ENCODE data around the gene POLD1. TPM values are rescaled to one million over a fixed set of nuclear protein-coding genes. Genes with fewer than 3 reads are reported as not detected.

The POLD1 gene
- total RNA-seq, 1 donor from 2014 or later: 39.5 TPM

DNA sequence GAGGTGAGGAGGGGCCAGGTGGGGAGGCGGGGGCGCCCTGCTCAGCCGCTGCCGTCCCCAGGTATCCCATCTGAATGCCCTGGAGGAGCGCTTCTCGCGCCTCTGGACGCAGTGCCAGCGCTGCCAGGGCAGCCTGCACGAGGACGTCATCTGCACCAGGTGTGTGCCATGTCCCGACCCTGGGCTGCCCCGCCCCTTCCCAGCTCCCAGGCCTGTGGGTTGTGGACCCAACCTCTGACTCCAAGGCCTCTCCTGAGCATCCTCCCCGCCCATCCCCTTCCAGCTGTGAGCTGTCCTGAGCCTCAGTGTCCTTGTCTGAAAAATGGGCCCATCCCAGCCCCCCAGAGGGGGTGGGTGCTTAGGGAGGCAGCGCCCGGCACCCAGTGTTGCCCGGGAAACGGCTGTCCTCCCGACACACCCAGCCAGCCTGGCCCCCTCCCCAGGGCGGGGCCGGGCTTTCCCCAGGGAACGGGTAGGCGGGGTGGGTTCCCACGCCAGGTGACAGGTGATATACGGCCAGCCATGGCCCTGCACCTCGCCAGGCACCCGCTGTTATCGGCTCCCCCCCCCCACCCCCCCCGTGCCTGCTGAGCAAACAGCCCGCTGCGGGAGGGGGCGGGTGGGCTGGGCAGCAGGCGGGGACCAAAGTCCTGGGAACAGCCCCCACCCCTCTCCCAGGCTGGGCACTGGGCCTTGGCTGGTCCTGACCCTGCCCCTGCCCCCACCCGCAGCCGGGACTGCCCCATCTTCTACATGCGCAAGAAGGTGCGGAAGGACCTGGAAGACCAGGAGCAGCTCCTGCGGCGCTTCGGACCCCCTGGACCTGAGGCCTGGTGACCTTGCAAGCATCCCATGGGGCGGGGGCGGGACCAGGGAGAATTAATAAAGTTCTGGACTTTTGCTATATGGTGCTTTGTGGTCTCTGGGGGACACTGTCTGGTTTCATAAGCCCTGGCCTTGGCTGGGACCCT lies 33.2 kb downstream of the POLD1 start:
- no peak for DNase-seq (ENCODE audit: low read depth in 2 of 2)

DNA sequence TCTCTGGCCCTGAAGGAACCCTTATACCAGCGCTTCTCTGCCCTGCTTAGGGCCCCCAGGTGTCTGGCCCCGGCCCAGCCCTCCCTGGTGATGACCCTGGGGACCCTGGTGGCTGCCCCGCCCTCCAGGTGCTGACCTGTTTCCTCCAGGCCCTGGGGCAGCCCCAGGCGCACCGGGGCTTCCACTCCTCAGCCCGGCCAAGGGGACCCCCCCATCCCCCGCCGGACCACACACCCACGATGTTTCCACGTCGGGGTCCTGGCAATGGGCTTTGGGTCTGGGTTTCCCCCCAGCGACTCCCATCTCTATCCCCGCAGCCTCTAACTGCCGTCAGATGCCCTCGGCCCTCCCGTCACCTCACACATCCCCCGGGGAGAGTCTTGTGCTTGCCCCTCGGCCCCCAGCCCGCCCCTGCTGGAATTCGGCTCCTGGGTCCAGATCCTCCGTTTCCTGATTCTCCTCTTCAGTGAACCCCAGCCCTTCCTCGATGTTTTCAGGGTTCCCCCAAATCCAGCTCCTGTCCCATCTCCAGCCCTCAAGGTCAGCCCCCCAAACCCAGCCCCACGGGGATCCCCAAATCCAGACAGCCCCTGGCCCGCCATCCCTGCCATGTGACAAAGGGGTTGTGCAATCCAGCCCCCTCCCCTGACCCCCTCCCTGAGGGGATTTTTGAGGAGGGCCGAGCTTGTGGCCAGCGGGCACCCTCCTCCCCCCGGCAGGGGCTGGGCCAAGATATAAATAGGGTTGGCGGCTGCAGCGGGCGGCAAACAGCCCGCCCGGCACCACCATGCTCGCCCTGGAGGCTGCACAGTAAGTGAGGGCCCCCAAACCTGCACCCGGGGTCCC lies 34.3 kb downstream of the POLD1 start, which contains the start of gene SPIB:
Gene SPIB, plus strand, starts transcription at position 763 of the 846 bp plus-strand sequence. Its CDS starts 25 bp downstream, at position 788.
- DNase-seq (ENCODE audit: low read depth in 2 of 2): no peak

DNA sequence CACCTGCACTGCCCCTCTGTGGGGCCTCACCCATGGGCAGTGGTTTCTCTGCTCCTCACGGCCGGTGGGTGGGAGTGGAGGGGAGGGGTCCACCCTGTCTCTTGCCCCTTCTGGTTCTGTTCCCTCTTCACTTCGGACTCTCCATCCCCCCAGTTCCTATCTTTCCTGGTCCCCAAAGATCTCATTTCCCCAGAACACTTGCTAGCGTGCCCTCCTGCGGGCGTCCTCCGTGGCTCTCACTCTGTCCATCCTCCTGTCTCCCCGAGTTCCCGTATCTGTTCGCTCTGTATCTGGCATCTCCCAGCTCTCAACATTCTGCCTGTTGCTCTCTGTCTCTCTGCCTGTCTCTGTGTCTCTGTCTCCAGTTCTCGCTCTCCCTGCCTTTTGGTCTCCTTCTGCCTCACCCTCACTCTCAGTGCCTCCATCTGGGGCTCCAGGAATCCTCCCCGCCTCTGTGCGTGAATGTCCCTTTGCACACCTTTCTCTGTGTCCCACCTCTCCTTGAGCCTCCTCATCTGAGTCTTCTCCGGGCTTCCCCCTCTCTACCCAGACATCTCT lies 35.0 kb downstream of the POLD1 start:
- DNase-seq (ENCODE audit: low read depth in 2 of 2): no peak

DNA sequence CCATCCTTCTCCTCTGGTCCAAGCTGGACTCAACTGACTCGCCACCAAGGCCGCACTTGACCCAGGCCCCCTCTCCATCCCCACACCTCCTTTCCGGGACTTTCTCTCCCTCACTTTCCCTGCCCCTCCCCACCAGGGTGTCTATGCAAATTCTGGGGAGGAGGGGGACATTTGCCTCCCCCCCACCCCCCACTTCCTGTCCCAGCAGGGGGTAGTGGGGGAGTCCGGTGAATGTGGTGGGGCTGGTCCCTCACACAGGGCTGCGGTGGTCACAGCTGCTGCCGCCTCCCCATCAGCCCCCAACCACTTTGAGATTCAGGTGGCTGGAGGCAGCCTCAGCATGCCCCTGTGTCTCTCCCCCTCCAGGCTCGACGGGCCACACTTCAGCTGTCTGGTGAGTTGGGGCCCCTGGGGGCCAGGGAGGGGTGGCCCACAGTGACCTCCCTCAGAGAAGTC lies 35.5 kb downstream of the POLD1 start:
- DNase-seq (ENCODE audit: low read depth in 2 of 2): no peak

DNA sequence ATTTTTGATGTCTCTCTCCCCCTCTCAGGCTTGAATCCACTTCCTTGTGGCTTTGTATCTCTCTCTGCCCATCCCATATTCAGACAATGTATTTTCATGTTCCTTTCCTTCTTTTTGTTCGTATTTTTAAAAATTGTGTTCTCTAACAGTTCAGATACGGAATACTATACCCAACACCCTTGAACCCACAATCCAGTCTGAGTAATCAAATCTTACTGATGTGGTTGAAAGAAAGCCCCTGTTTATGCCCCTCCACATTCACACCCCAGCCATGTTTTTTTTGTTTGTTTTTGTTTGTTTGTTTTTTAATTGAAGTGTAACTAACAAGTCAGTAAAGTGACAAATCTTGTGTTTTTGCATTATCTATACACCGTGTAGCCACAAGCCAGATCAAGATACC lies 36.0 kb downstream of the POLD1 start:
- no peak for DNase-seq (ENCODE audit: low read depth in 2 of 2)

DNA sequence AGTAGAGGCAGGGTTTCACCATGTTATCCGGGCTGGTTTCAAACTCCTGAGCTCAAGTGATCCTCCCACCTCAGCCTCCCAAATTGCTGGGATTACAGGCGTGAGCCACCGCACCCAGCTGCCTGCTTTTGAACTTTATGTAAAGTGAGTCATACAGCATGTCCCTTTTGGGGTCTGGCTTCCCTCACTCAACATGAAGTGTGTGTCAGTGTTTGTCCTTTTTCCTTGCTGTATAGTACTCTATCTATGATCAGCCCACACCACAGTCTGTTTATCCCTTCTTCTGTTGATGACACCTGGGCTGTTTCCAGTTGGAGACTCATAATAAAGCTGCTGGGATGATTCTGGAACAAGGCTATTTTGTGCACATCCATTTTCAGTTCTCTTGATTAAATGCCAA lies 36.7 kb downstream of the POLD1 start:
- no peak for DNase-seq (ENCODE audit: low read depth in 2 of 2)

DNA sequence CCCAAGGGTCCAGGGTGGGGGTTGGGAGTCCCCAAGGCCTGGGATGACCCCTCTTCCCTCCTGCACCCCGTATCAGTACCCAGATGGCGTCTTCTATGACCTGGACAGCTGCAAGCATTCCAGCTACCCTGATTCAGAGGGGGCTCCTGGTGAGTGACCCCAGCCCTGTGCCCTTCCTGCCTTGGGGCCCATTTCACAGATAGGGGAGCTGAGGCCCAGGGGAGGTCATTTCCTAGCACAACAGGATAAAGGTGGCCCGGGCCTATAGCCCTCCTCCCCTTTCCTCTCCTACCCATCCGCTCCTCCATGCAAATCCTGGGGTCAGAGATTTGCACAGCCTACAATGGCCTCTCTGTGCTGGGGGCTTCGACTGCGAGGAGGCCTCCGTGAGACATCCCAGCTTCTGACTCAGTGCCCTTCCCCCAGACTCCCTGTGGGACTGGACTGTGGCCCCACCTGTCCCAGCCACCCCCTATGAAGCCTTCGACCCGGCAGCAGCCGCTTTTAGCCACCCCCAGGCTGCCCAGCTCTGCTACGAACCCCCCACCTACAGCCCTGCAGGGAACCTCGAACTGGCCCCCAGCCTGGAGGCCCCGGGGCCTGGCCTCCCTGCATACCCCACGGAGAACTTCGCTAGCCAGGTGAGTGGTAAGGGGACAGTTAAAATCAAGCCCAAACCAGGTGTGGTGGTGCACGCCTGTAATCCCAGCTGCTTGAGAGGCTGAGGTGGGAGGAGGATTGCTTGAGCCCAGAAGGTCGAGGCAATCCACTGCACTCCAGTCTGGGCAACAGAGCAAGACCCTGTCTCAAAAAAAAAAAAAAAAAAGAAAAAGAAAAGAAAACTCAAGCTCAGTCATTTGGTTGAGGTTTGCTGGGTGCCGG lies 38.5 kb downstream of the POLD1 start:
- DNase-seq (ENCODE audit: low read depth in 2 of 2): no peak

DNA sequence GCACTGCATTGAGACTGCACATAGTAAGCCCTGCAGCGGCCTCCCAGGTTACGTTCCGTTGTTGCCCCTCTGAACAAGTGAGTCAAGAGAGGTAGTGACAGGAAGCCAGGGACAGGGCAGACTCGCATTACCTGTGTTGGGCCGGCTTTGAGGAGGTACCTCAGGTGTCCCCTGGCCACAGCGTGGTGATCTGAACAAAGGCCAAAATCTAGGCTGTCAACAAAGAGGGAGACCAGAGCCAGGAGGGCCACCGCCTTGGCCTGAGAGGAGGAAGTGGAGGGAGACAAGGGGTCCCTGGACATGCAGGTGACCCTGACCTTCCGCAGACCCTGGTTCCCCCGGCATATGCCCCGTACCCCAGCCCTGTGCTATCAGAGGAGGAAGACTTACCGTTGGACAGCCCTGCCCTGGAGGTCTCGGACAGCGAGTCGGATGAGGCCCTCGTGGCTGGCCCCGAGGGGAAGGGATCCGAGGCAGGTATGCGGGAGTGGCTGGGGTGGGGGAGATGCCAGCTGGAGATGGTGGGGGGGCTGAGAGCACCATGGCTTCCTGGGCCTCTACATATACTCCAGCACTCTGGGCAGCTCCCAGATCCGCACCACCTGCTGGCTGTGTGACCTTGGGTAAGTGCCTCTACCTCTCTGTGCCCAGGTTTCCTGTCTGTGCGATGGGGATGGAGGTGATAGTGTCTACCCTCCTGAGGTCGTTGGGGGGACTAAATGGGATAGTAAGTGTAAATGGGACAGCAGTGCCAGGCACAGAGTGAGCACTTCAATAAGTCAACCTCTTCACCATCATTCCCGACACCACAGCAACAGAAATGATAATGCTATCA lies 39.3 kb downstream of the POLD1 start:
- no peak for DNase-seq (ENCODE audit: low read depth in 2 of 2)

DNA sequence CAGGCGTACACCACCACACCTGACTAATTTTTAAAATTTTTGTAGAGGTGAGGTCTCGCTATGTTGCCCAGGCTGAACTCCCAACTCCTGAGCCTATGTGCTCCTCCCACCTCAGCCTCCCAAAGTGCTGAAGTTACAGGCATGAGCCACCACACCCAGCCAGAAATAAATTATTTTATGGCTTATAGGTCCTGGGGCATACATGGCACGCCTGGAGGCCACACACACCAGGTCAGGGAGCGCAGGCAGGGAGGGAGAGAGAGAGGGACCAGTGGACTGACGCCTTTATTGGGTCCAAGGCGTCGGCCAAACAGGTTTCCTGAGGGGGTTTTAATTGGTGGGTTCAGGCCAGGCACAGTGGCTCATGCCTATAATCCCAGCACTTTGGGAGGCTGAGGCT lies 41.4 kb downstream of the POLD1 start:
- no peak for DNase-seq (ENCODE audit: low read depth in 2 of 2)

DNA sequence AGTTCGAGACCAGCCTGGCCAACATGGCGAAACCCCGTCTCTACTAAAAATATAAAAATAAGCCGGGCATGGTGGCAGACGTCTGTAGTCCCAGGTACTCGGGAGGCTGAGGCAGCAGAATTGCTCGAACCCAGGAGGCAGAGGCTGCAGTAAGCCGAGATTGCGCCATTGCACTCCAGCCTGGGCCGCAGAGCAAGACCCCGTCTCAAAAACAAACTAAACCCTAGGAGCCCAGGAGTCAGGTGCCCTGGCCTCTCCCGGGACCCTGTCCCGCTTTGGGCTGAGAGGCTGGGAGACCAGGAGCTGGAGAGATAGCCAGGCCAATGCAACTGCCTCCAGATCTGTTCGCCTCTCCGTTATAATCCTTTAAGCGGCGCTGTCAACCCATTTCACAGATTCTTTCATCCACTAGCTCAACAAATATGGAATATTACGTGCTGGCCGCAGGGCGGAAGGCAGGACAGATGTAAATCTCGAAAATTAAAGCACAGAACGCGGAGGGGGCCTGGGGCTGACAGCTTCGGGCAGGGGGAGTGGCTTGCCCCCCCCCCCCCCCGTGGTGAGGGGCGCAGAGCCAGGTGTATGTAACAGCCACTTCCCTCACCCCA lies 43.3 kb downstream of the POLD1 start:
- no peak for DNase-seq (ENCODE audit: low read depth in 2 of 2)

DNA sequence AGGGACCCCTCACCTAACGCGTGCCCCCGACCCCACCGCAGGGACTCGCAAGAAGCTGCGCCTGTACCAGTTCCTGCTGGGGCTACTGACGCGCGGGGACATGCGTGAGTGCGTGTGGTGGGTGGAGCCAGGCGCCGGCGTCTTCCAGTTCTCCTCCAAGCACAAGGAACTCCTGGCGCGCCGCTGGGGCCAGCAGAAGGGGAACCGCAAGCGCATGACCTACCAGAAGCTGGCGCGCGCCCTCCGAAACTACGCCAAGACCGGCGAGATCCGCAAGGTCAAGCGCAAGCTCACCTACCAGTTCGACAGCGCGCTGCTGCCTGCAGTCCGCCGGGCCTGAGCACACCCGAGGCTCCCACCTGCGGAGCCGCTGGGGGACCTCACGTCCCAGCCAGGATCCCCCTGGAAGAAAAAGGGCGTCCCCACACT lies 43.9 kb downstream of the POLD1 start:
- DNase-seq (ENCODE audit: low read depth in 2 of 2): peak in 1 of 2 donors; percentile 64

DNA sequence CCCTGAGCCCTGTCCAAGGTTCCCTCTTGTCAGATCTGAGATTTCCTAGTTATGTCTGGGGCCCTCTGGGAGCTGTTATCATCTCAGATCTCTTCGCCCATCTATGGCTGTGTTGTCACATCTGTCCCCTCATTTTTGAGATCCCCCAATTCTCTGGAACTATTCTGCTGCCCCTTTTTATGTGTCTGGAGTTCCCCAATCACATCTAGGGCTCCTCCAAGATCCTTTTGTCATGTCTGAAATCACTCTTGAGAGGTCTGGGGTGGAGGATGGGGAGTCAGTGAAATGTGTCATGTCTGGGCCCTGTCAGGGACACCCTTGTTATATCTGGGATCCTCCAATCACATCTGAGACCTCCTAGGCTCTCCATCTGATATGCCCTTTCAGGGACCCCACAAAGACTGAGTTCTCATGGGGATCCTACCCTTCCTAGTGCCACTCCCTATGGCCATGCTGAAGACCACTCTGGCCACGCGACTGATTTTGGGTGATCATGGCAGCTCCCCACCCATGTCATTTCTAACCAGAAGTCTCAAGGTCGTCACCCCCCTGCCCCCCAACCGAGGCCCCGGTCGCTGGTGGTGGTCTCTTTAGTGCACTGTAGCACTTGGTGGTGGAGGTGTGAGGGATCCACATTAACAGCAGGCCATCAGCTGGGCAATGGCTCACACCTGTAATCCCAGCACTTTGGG lies 44.8 kb downstream of the POLD1 start:
- DNase-seq (ENCODE audit: low read depth in 2 of 2): no peak

DNA sequence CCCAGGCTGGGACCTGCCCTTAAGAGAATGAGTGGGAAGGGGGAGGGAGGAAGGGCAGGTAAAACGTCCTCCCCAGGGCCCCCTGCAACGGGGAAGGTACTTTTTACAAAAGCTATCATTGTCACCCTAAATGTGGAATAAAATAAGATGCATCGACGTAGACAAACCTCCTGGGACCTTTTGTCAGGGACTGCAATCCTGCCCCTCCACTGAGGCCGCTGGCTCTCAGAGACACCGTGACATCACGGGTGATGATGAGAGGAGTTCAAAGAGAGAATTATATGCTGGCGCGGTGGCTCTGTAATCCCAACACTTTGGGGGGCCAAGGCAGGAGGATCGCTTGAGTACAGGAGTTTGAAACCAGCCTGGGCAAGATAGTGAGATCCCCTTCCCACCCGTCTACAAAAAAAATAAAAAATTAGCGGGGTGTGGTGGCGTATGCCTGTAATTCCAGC lies 46.8 kb downstream of the POLD1 start:
- no peak for DNase-seq (ENCODE audit: low read depth in 2 of 2)

DNA sequence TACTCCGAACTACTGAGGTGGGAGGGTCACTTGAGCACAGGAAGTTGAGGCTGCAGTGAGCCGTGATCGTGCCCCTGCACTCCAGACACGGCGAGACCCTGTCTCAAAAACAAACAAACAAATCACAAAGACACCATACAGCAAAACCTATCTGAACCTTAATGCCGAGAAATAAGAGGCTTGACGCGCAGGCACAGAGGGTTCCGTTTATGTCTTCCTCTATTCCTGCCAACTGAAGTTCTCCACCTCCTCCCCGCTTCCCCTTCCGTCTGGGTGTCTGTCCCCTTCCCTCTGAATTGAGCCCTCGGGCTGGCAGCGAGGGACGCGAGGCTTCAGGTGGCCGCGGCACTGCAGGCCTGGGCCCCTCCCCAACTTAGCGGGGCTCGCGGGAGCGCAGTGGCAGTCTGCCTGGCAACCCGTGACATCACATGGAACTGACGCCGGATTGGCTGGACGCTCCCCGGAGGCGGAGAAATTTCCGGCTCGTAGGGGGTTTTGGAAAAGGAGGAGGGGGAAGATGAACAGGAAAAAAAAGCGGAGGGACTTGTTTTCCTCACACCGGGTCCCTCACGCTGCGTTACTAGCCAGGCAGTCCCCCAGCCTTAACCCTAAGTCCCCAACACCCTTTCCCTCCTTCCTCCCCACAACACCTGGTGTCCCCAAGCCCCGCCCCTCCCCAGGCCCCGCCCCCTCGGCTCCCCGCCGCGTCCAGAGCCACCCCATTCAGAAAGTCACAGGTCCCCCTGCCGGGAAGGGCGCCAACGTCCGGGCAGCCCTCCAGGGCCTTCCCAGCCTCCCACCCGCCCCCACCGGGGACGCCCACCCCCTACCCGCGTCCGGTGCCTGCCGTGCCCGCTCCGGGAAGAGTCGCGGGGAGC lies 47.4 kb downstream of the POLD1 start:
- peak; percentile 60 to 86 for DNase-seq (ENCODE audit: low read depth in 2 of 2)

DNA sequence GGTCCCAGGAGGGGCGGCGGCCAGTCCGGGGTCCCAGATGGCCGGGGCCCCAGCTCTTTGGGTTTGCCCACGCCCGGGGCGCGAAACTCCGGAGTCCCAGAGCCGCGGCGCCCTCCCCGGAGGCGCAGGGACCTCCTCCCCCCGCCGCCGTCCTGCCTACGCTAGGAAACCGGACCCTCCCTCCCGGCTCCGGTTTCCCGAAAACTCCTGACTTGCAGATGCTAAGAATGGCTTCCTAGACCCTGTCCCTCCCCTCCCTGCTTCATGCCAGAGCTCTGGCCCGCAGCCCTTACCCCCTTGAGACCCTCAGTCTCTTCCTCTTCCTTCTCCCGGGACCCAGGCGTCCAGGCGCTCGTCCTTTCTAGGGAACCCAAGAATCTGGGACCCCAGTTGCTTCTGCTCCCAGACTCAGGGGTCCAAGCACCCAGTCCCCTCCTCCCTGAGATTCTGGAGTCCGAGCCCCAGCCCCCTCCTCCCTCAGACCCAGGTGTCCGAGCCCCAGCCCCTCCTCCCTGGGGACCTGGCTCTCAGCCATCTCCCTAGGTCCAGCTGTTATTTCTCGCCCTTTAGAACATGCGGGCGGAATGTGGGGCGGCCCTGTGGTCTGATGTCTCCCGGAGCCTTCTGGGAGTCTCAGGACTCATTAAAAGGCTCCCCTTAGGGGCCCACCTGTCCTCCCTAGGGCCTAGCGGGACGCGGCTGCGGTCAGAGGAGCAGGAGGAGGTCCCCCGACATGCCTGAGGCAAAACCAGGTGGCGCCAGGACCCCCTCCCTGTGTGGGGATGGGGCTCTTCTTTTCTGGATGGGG lies 48.3 kb downstream of the POLD1 start, which contains the start of gene MYBPC2:
Gene MYBPC2, plus strand, starts transcription at position 672 of the 808 bp plus-strand sequence. Its CDS starts 62 bp downstream, at position 734.
- DNase-seq (ENCODE audit: low read depth in 2 of 2): peak in 1 of 2 donors; percentile 13

All from lung microvascular endothelial cell (primary cell).